Endothelial cell (in vitro differentiated cells): Measurements from ENCODE around the gene ATF5. TPM values are rescaled to one million over a fixed set of nuclear protein-coding genes. Genes with fewer than 3 reads are reported as not detected.

Experiments
- DNase-seq: peaks from one replicate; pipeline ENCODE4 v3.0.0; 2021; ENCODE audit warnings: low spot score
- H3K27ac Mint-ChIP-seq: one replicate; pipeline ENCODE4 v1.8.0; 2021; ENCODE audit warnings: mixed read lengths, inconsistent platforms; ENCODE audit not compliant: unreplicated experiment
- H3K27me3 Mint-ChIP-seq: one replicate; pipeline ENCODE4 v1.8.0; 2021; ENCODE audit warnings: mild to moderate bottlenecking, moderate library complexity, mixed read lengths, inconsistent platforms; ENCODE audit not compliant: unreplicated experiment
- H3K36me3 Mint-ChIP-seq: one replicate; pipeline ENCODE4 v1.8.0; 2021; ENCODE audit warnings: mild to moderate bottlenecking, low read depth, mixed read lengths, inconsistent platforms; ENCODE audit not compliant: unreplicated experiment
- H3K4me1 Mint-ChIP-seq: one replicate; pipeline ENCODE4 v1.8.0; 2021; ENCODE audit warnings: mild to moderate bottlenecking, mixed read lengths, inconsistent platforms; ENCODE audit not compliant: unreplicated experiment
- H3K4me3 Mint-ChIP-seq: one replicate; pipeline ENCODE4 v1.8.0; 2021; ENCODE audit warnings: mild to moderate bottlenecking, mixed read lengths, inconsistent platforms; ENCODE audit not compliant: unreplicated experiment
- H3K9me3 Mint-ChIP-seq: one replicate; pipeline ENCODE4 v1.8.0; 2021; ENCODE audit warnings: mixed read lengths, inconsistent platforms; ENCODE audit not compliant: unreplicated experiment
- total RNA-seq: library from RNA; stranded (reverse); fragmentation: NEBNext Ultra II Directional; extraction: Animal tissue kit (Norgen Biotek cat#: 25700); gene quantifications from one replicate; pipeline ENCODE4 v1.2.1, GENCODE V29; 2021; ENCODE audit not compliant: unreplicated experiment
- TF ChIP-seq, protein P1 (sequence below): fragments of 200-600 bp; sonication (generic); IDR thresholded peaks from one replicate; pipeline ENCODE4 v1.5.0; 2021; ENCODE audit warnings: antibody characterized with exemption; ENCODE audit not compliant: unreplicated experiment

The ATF5 gene
- total RNA-seq, 1 donor from 2014 or later: 15.8 TPM

GRCh38 chr19:49952906-49953305 lies 23.9 kb downstream of the ATF5 start:
- no peak for DNase-seq
- no peaks in the 10 kb centered on the region for H3K36me3 Mint-ChIP-seq
- no peak overlapping the region for H3K27ac Mint-ChIP-seq
- TF ChIP-seq, protein P1, sequence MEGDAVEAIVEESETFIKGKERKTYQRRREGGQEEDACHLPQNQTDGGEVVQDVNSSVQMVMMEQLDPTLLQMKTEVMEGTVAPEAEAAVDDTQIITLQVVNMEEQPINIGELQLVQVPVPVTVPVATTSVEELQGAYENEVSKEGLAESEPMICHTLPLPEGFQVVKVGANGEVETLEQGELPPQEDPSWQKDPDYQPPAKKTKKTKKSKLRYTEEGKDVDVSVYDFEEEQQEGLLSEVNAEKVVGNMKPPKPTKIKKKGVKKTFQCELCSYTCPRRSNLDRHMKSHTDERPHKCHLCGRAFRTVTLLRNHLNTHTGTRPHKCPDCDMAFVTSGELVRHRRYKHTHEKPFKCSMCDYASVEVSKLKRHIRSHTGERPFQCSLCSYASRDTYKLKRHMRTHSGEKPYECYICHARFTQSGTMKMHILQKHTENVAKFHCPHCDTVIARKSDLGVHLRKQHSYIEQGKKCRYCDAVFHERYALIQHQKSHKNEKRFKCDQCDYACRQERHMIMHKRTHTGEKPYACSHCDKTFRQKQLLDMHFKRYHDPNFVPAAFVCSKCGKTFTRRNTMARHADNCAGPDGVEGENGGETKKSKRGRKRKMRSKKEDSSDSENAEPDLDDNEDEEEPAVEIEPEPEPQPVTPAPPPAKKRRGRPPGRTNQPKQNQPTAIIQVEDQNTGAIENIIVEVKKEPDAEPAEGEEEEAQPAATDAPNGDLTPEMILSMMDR: no peak
- H3K27me3 Mint-ChIP-seq: peaks cover 5% of the 10 kb centered on the region
- peaks cover 16% of the 10 kb centered on the region for H3K4me1 Mint-ChIP-seq
- no peaks in the 10 kb centered on the region for H3K9me3 Mint-ChIP-seq
- no peak overlapping the region for H3K4me3 Mint-ChIP-seq

GRCh38 chr19:49953416-49953815 lies 24.4 kb downstream of the ATF5 start:
- Mint-ChIP-seq H3K4me3 (no peak overlapping the region), H3K27ac (no peak overlapping the region), H3K4me1 (peaks cover 16% of the 10 kb centered on the region), H3K9me3 (no peaks in the 10 kb centered on the region), H3K27me3 (peaks cover 7% of the 10 kb centered on the region), H3K36me3 (no peaks in the 10 kb centered on the region)
- TF ChIP-seq, protein P1: no peak
- DNase-seq: no peak

- Mint-ChIP-seq H3K4me3 (no peak overlapping the region), H3K4me1 (peaks cover 16% of the 10 kb centered on the region), H3K27ac (no peak overlapping the region), H3K27me3 (peaks cover 7% of the 10 kb centered on the region), H3K36me3 (no peaks in the 10 kb centered on the region), H3K9me3 (no peaks in the 10 kb centered on the region)
- TF ChIP-seq, protein P1: no peak
- no peak for DNase-seq
These were observed 25.3 kb downstream of the ATF5 start for GRCh38 chr19:49954092-49954829.

DNA sequence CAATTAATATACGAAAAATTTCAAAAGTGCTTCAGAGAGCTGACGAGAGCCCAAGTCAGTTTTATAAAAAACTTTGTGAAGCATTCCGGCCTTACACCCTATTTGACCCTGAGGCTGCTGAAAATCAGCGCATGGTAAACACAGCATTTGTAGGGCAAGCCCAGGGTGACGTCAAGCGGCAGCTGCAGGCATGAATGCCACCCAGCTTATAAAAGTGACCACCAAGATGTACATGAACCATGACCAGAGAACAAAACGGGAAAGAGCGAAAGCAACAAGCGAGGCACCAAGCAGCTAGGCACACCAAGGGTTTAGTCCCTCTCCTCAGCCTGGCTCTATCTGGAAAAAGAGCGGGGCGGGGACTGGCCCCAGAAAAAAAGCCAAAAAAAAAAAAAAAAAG lies 25.9 kb downstream of the ATF5 start:
- peaks cover 16% of the 10 kb centered on the region for H3K4me1 Mint-ChIP-seq

GRCh38 chr19:49956115-49956495 lies 27.1 kb downstream of the ATF5 start:
- Mint-ChIP-seq H3K27me3 (peaks cover 9% of the 10 kb centered on the region), H3K9me3 (no peaks in the 10 kb centered on the region), H3K4me3 (no peak overlapping the region), H3K4me1 (peaks cover 16% of the 10 kb centered on the region), H3K27ac (no peak overlapping the region), H3K36me3 (no peaks in the 10 kb centered on the region)
- DNase-seq: no peak
- TF ChIP-seq, protein P1: no peak

More for the DNA sequence above, 25.9 kb downstream of the ATF5 start:
- Mint-ChIP-seq H3K27me3 (peaks cover 7% of the 10 kb centered on the region), H3K27ac (no peak overlapping the region), H3K9me3 (no peaks in the 10 kb centered on the region), H3K36me3 (no peaks in the 10 kb centered on the region), H3K4me3 (no peak overlapping the region)
- no peak for DNase-seq
- TF ChIP-seq, protein P1: no peak
